ENCODE data around the gene NKAIN4.
A peak's percentile ranks its signal among the peaks of the same experiment; 100 is the strongest.

Gene NKAIN4

GRCh38 chr20:63268256-63268655 is 14.0 kb upstream of the NKAIN4 start:
- no peak overlapping the region for H3K27ac Mint-ChIP-seq (ENCODE audit: low read depth)
- ATAC-seq (replicated peaks; ENCODE audit: extremely low read depth, poor library complexity, severe bottlenecking) (no peak), DNase-seq (ENCODE audit: low spot score in 2 of 2) (no peak)
- no peak overlapping the region for H3K4me3 Mint-ChIP-seq
- H3K9me3 Mint-ChIP-seq, result no peaks in the 10 kb centered on the region
- peaks cover 2% of the 10 kb centered on the region for H3K36me3 Mint-ChIP-seq (ENCODE audit: insufficient read depth)
- peaks cover 10% of the 10 kb centered on the region for H3K4me1 Mint-ChIP-seq
- H3K27me3 Mint-ChIP-seq, result peaks cover 26% of the 10 kb centered on the region

- H3K9me3 Mint-ChIP-seq, result no peaks in the 10 kb centered on the region
- no peak for DNase-seq (ENCODE audit: low spot score in 2 of 2)
- no peak overlapping the region for H3K4me3 Mint-ChIP-seq
- H3K27ac Mint-ChIP-seq (ENCODE audit: low read depth), result no peak overlapping the region
- peaks cover 26% of the 10 kb centered on the region for H3K27me3 Mint-ChIP-seq
- ATAC-seq (replicated peaks; ENCODE audit: extremely low read depth, poor library complexity, severe bottlenecking), result no peak
- H3K4me1 Mint-ChIP-seq, result peaks cover 7% of the 10 kb centered on the region
- no peaks in the 10 kb centered on the region for H3K36me3 Mint-ChIP-seq (ENCODE audit: insufficient read depth)
These were observed 13.4 kb upstream of the NKAIN4 start for GRCh38 chr20:63267691-63268090.

- H3K4me1 Mint-ChIP-seq, result peaks cover 6% of the 10 kb centered on the region
- no peaks in the 10 kb centered on the region for H3K36me3 Mint-ChIP-seq (ENCODE audit: insufficient read depth)
- H3K4me3 Mint-ChIP-seq, result no peak overlapping the region
- ATAC-seq (replicated peaks; ENCODE audit: extremely low read depth, poor library complexity, severe bottlenecking) (no peak), DNase-seq (ENCODE audit: low spot score in 2 of 2) (no peak)
- H3K9me3 Mint-ChIP-seq, result no peaks in the 10 kb centered on the region
- peaks cover 26% of the 10 kb centered on the region for H3K27me3 Mint-ChIP-seq
- no peak overlapping the region for H3K27ac Mint-ChIP-seq (ENCODE audit: low read depth)
These were observed 11.7 kb upstream of the NKAIN4 start for GRCh38 chr20:63265891-63266515.

GRCh38 chr20:63264519-63264918 is 10.3 kb upstream of the NKAIN4 start:
- H3K9me3 Mint-ChIP-seq, result no peaks in the 10 kb centered on the region
- peaks cover 6% of the 10 kb centered on the region for H3K4me1 Mint-ChIP-seq
- H3K27ac Mint-ChIP-seq (ENCODE audit: low read depth), result no peak overlapping the region
- H3K36me3 Mint-ChIP-seq (ENCODE audit: insufficient read depth), result no peaks in the 10 kb centered on the region
- no peak overlapping the region for H3K4me3 Mint-ChIP-seq
- DNase-seq (ENCODE audit: low spot score in 2 of 2), result no peak
- no peak for ATAC-seq (replicated peaks; ENCODE audit: extremely low read depth, poor library complexity, severe bottlenecking)
- peaks cover 26% of the 10 kb centered on the region for H3K27me3 Mint-ChIP-seq

GRCh38 chr20:63264000-63264399 is 9.7 kb upstream of the NKAIN4 start:
- H3K4me1 Mint-ChIP-seq, result peaks cover 6% of the 10 kb centered on the region
- H3K4me3 Mint-ChIP-seq, result no peak overlapping the region
- ATAC-seq (replicated peaks; ENCODE audit: extremely low read depth, poor library complexity, severe bottlenecking) (no peak), DNase-seq (ENCODE audit: low spot score in 2 of 2) (no peak)
- H3K27ac Mint-ChIP-seq (ENCODE audit: low read depth), result no peak overlapping the region
- no peaks in the 10 kb centered on the region for H3K36me3 Mint-ChIP-seq (ENCODE audit: insufficient read depth)
- H3K27me3 Mint-ChIP-seq, result peaks cover 26% of the 10 kb centered on the region
- no peaks in the 10 kb centered on the region for H3K9me3 Mint-ChIP-seq

- peaks cover 21% of the 10 kb centered on the region for H3K27me3 Mint-ChIP-seq
- H3K4me1 Mint-ChIP-seq, result peaks cover 6% of the 10 kb centered on the region
- H3K36me3 Mint-ChIP-seq (ENCODE audit: insufficient read depth), result no peaks in the 10 kb centered on the region
- DNase-seq (ENCODE audit: low spot score in 2 of 2), result no peak
- no peak overlapping the region for H3K4me3 Mint-ChIP-seq
- H3K9me3 Mint-ChIP-seq, result no peaks in the 10 kb centered on the region
- H3K27ac Mint-ChIP-seq (ENCODE audit: low read depth), result no peak overlapping the region
- no peak for ATAC-seq (replicated peaks; ENCODE audit: extremely low read depth, poor library complexity, severe bottlenecking)
These were observed 8.6 kb upstream of the NKAIN4 start for GRCh38 chr20:63262836-63263235.

- Mint-ChIP-seq H3K27me3 (peaks cover 21% of the 10 kb centered on the region), H3K4me3 (no peak overlapping the region), H3K4me1 (peaks cover 6% of the 10 kb centered on the region), H3K36me3 (ENCODE audit: insufficient read depth) (no peaks in the 10 kb centered on the region), H3K9me3 (no peaks in the 10 kb centered on the region), H3K27ac (ENCODE audit: low read depth) (no peak overlapping the region)
- DNase-seq (ENCODE audit: low spot score in 2 of 2) (no peak), ATAC-seq (replicated peaks; ENCODE audit: extremely low read depth, poor library complexity, severe bottlenecking) (no peak)
These were observed 7.7 kb upstream of the NKAIN4 start for GRCh38 chr20:63261795-63262528.

- peaks cover 6% of the 10 kb centered on the region for H3K4me1 Mint-ChIP-seq
- DNase-seq (ENCODE audit: low spot score in 2 of 2), result no peak
These were observed 7.0 kb upstream of the NKAIN4 start for GRCh38 chr20:63261060-63261794.

GRCh38 chr20:63260521-63260920 is 6.3 kb upstream of the NKAIN4 start:
- H3K4me1 Mint-ChIP-seq, result peaks cover 6% of the 10 kb centered on the region
- no peak overlapping the region for H3K27ac Mint-ChIP-seq (ENCODE audit: low read depth)
- no peaks in the 10 kb centered on the region for H3K36me3 Mint-ChIP-seq (ENCODE audit: insufficient read depth)
- DNase-seq (ENCODE audit: low spot score in 2 of 2), result no peak
- H3K27me3 Mint-ChIP-seq, result peaks cover 33% of the 10 kb centered on the region
- no peaks in the 10 kb centered on the region for H3K9me3 Mint-ChIP-seq
- ATAC-seq (replicated peaks; ENCODE audit: extremely low read depth, poor library complexity, severe bottlenecking), result no peak
- no peak overlapping the region for H3K4me3 Mint-ChIP-seq

More at GRCh38 chr20:63261060-63261794, 7.0 kb upstream of the NKAIN4 start:
- ATAC-seq (replicated peaks; ENCODE audit: extremely low read depth, poor library complexity, severe bottlenecking), result no peak
- no peak overlapping the region for H3K4me3 Mint-ChIP-seq
- H3K27ac Mint-ChIP-seq (ENCODE audit: low read depth), result no peak overlapping the region
- H3K36me3 Mint-ChIP-seq (ENCODE audit: insufficient read depth), result no peaks in the 10 kb centered on the region
- H3K9me3 Mint-ChIP-seq, result no peaks in the 10 kb centered on the region
- peaks cover 26% of the 10 kb centered on the region for H3K27me3 Mint-ChIP-seq

- peaks cover 6% of the 10 kb centered on the region for H3K4me1 Mint-ChIP-seq
- H3K27me3 Mint-ChIP-seq, result peaks cover 39% of the 10 kb centered on the region
- H3K9me3 Mint-ChIP-seq, result no peaks in the 10 kb centered on the region
- DNase-seq (ENCODE audit: low spot score in 2 of 2), result no peak
- no peak for ATAC-seq (replicated peaks; ENCODE audit: extremely low read depth, poor library complexity, severe bottlenecking)
- no peak overlapping the region for H3K4me3 Mint-ChIP-seq
- H3K27ac Mint-ChIP-seq (ENCODE audit: low read depth), result peak overlapping the region; percentile 62
- H3K36me3 Mint-ChIP-seq (ENCODE audit: insufficient read depth), result no peaks in the 10 kb centered on the region
These were observed 5.6 kb upstream of the NKAIN4 start for GRCh38 chr20:63259734-63260460.

GRCh38 chr20:63258781-63259180 is 4.5 kb upstream of the NKAIN4 start:
- H3K4me3 Mint-ChIP-seq, result no peak overlapping the region
- ATAC-seq (replicated peaks; ENCODE audit: extremely low read depth, poor library complexity, severe bottlenecking) (no peak), DNase-seq (ENCODE audit: low spot score in 2 of 2) (no peak)
- H3K27me3 Mint-ChIP-seq, result peaks cover 33% of the 10 kb centered on the region
- peaks cover 6% of the 10 kb centered on the region for H3K4me1 Mint-ChIP-seq
- H3K27ac Mint-ChIP-seq (ENCODE audit: low read depth), result no peak overlapping the region
- no peaks in the 10 kb centered on the region for H3K9me3 Mint-ChIP-seq
- H3K36me3 Mint-ChIP-seq (ENCODE audit: insufficient read depth), result no peaks in the 10 kb centered on the region

- no peak overlapping the region for H3K27ac Mint-ChIP-seq (ENCODE audit: low read depth)
- DNase-seq (ENCODE audit: low spot score in 2 of 2), result no peak
- no peaks in the 10 kb centered on the region for H3K36me3 Mint-ChIP-seq (ENCODE audit: insufficient read depth)
- no peak overlapping the region for H3K4me3 Mint-ChIP-seq
- H3K4me1 Mint-ChIP-seq, result peaks cover 12% of the 10 kb centered on the region
- no peaks in the 10 kb centered on the region for H3K9me3 Mint-ChIP-seq
- peaks cover 41% of the 10 kb centered on the region for H3K27me3 Mint-ChIP-seq
- no peak for ATAC-seq (replicated peaks; ENCODE audit: extremely low read depth, poor library complexity, severe bottlenecking)
These were observed 3.4 kb upstream of the NKAIN4 start for GRCh38 chr20:63257629-63258028.

Measured in central memory CD8-positive, alpha-beta T cell (primary cell).